Measurements from ENCODE around the gene RTKN. TPM values are rescaled to one million over a fixed set of nuclear protein-coding genes. Genes with fewer than 3 reads are reported as not detected.

The RTKN gene
- polyA plus RNA-seq, 1 donor from 2014 or later = 4.9 TPM

DNA sequence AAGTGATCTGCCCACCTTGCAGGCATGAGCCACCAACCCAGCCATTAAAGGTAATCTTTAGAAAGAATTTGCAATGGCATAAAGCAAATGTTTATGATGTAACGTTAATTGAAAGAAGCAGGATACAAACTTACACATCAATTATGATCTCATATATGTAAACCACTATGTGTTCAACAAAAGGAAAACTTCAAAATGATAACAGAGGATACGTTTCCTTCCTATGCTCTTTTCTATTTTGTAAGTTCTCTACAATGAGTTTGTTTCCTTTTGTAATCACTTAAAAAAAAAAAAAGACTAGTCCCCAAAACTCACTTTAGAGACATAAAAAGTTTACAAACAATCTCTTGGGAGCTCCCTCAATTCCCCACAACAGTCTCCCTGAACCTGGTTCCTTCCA lies 21.7 kb downstream of the RTKN start:
- Histone ChIP-seq H3K4me2 (ENCODE audit: low read length) (no peak overlapping the region), H3K27ac (ENCODE audit: low read length) (no peak overlapping the region), H3F3A (ENCODE audit: insufficient read depth, low read length, poor library complexity, severe bottlenecking) (no peaks in the 10 kb centered on the region), H3K9me2 (ENCODE audit: insufficient read depth, low read length) (no peaks in the 10 kb centered on the region), H3K9me3 (ENCODE audit: low read length) (no peaks in the 10 kb centered on the region), H2AFZ (ENCODE audit: low read depth, low read length) (no peak overlapping the region), H3K27me3 (ENCODE audit: insufficient read depth, low read depth, low read length) (no peaks in the 10 kb centered on the region), H3K9ac (ENCODE audit: low read length) (no peak overlapping the region), H4K20me1 (ENCODE audit: insufficient read depth) (no peaks in the 10 kb centered on the region), H3K79me2 (replicated peaks; ENCODE audit: insufficient read depth, low read length) (no peaks in the 10 kb centered on the region), H3K36me3 (ENCODE audit: insufficient read depth, low read length) (no peaks in the 10 kb centered on the region), H3K4me3 (ENCODE audit: low read length) (no peak overlapping the region)
- no peak for TF ChIP-seq RAD21 (conservative IDR thresholded peaks at IDR 0.05)
- TF ChIP-seq REST (IDR thresholded peaks at IDR 0.05; ENCODE audit: borderline replicate concordance) = no peak
- no peak for TF ChIP-seq POLR2AphosphoS5 (IDR thresholded peaks at IDR 0.05)
- no peak for TF ChIP-seq EP300 (conservative IDR thresholded peaks at IDR 0.05; ENCODE audit: poor library complexity, severe bottlenecking)
- no peak for TF ChIP-seq EZH2 (IDR thresholded peaks at IDR 0.05; ENCODE audit: borderline replicate concordance, insufficient read depth, low read length, poor library complexity, severe bottlenecking)
- TF ChIP-seq MXI1 (conservative IDR thresholded peaks at IDR 0.05; ENCODE audit: poor library complexity, severe bottlenecking) = no peak
- TF ChIP-seq, protein P1, sequence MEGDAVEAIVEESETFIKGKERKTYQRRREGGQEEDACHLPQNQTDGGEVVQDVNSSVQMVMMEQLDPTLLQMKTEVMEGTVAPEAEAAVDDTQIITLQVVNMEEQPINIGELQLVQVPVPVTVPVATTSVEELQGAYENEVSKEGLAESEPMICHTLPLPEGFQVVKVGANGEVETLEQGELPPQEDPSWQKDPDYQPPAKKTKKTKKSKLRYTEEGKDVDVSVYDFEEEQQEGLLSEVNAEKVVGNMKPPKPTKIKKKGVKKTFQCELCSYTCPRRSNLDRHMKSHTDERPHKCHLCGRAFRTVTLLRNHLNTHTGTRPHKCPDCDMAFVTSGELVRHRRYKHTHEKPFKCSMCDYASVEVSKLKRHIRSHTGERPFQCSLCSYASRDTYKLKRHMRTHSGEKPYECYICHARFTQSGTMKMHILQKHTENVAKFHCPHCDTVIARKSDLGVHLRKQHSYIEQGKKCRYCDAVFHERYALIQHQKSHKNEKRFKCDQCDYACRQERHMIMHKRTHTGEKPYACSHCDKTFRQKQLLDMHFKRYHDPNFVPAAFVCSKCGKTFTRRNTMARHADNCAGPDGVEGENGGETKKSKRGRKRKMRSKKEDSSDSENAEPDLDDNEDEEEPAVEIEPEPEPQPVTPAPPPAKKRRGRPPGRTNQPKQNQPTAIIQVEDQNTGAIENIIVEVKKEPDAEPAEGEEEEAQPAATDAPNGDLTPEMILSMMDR (IDR thresholded peaks at IDR 0.05; ENCODE audit: poor library complexity, severe bottlenecking) = no peak
- no peak for TF ChIP-seq SMC3 (conservative IDR thresholded peaks at IDR 0.05; ENCODE audit: poor library complexity)
- TF ChIP-seq TAF1 (IDR thresholded peaks at IDR 0.05; ENCODE audit: low read depth) = no peak

GRCh38 chr2:74419345-74419744 lies 22.4 kb downstream of the RTKN start:
- H3K9me2 ChIP-seq (ENCODE audit: insufficient read depth, low read length) = no peaks in the 10 kb centered on the region
- TF ChIP-seq EP300 (conservative IDR thresholded peaks at IDR 0.05; ENCODE audit: poor library complexity, severe bottlenecking) = no peak
- TF ChIP-seq, protein P1 (IDR thresholded peaks at IDR 0.05; ENCODE audit: poor library complexity, severe bottlenecking) = no peak
- TF ChIP-seq POLR2AphosphoS5 (IDR thresholded peaks at IDR 0.05) = no peak
- no peak for TF ChIP-seq REST (IDR thresholded peaks at IDR 0.05; ENCODE audit: borderline replicate concordance)
- TF ChIP-seq SMC3 (conservative IDR thresholded peaks at IDR 0.05; ENCODE audit: poor library complexity) = no peak
- TF ChIP-seq EZH2 (IDR thresholded peaks at IDR 0.05; ENCODE audit: borderline replicate concordance, insufficient read depth, low read length, poor library complexity, severe bottlenecking) = no peak
- TF ChIP-seq RAD21 (conservative IDR thresholded peaks at IDR 0.05) = no peak
- TF ChIP-seq TAF1 (IDR thresholded peaks at IDR 0.05; ENCODE audit: low read depth) = no peak
- TF ChIP-seq MXI1 (conservative IDR thresholded peaks at IDR 0.05; ENCODE audit: poor library complexity, severe bottlenecking) = no peak
- H3K9ac ChIP-seq (ENCODE audit: low read length) = no peak overlapping the region
- H3K4me2 ChIP-seq (ENCODE audit: low read length) = no peak overlapping the region
- no peak overlapping the region for H3K4me3 ChIP-seq (ENCODE audit: low read length)
- no peaks in the 10 kb centered on the region for H3K36me3 ChIP-seq (ENCODE audit: insufficient read depth, low read length)
- no peaks in the 10 kb centered on the region for H4K20me1 ChIP-seq (ENCODE audit: insufficient read depth)
- no peaks in the 10 kb centered on the region for H3K9me3 ChIP-seq (ENCODE audit: low read length)
- H3K27me3 ChIP-seq (ENCODE audit: insufficient read depth, low read depth, low read length) = no peaks in the 10 kb centered on the region
- H2AFZ ChIP-seq (ENCODE audit: low read depth, low read length) = no peak overlapping the region
- H3K79me2 ChIP-seq (replicated peaks; ENCODE audit: insufficient read depth, low read length) = no peaks in the 10 kb centered on the region
- H3K27ac ChIP-seq (ENCODE audit: low read length) = no peak overlapping the region
- H3F3A ChIP-seq (ENCODE audit: insufficient read depth, low read length, poor library complexity, severe bottlenecking) = no peaks in the 10 kb centered on the region
